Measurements from ENCODE around the gene KIF5A.

DNA sequence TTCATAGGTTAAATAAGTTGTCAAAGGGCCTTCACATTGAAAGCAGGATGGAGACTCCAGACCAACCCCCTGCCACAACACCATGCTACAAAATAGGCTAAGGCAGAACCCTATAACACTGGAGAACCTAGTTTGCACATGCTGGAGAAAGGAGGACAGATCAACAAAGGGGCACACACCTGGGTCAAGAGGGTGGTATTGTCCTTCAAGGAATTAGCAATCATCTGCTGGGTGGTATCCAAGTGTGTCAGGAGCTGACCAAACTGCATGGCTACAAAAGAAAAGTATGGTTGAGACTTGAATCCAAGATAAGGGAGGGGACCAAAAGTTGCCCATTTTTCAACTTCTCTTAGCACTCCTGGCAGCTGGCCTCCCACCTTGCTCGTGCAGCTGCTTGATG is 18.0 kb upstream of the KIF5A start:
- no peak for TF ChIP-seq EP300 (IDR thresholded peaks at IDR 0.05)
- TF ChIP-seq, protein P1, sequence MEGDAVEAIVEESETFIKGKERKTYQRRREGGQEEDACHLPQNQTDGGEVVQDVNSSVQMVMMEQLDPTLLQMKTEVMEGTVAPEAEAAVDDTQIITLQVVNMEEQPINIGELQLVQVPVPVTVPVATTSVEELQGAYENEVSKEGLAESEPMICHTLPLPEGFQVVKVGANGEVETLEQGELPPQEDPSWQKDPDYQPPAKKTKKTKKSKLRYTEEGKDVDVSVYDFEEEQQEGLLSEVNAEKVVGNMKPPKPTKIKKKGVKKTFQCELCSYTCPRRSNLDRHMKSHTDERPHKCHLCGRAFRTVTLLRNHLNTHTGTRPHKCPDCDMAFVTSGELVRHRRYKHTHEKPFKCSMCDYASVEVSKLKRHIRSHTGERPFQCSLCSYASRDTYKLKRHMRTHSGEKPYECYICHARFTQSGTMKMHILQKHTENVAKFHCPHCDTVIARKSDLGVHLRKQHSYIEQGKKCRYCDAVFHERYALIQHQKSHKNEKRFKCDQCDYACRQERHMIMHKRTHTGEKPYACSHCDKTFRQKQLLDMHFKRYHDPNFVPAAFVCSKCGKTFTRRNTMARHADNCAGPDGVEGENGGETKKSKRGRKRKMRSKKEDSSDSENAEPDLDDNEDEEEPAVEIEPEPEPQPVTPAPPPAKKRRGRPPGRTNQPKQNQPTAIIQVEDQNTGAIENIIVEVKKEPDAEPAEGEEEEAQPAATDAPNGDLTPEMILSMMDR (IDR thresholded peaks at IDR 0.05): no peak
- TF ChIP-seq POLR2A (IDR thresholded peaks at IDR 0.05; ENCODE audit: low read depth): no peak

Data from esophagus muscularis mucosa (tissue), 4 donors.